Endometrial microvascular endothelial cells (primary cell): ENCODE results near the gene EEF1G. TPM values are rescaled to one million over a fixed set of nuclear protein-coding genes. Genes with fewer than 3 reads are reported as not detected.

Experiments
- in situ Hi-C: cut with HindIII; loops from 2 replicates; pipeline ENCODE4 v1.10.0; 2017; ENCODE audit warnings: low sequenced_read_pairs, low pct_unique_long_range_greater_than_20kb; ENCODE audit errors: inconsistent ontology term
- total RNA-seq: library from RNA; depleted of rRNA; stranded (reverse); fragments of >200 nt; gene quantifications from one replicate; pipeline ENCODE4 v1.2.3, GENCODE V29; 2015; ENCODE audit errors: inconsistent ontology term

EEF1G gene
- total RNA-seq, 1 donor from 2014 or later = 1,762 TPM

DNA sequence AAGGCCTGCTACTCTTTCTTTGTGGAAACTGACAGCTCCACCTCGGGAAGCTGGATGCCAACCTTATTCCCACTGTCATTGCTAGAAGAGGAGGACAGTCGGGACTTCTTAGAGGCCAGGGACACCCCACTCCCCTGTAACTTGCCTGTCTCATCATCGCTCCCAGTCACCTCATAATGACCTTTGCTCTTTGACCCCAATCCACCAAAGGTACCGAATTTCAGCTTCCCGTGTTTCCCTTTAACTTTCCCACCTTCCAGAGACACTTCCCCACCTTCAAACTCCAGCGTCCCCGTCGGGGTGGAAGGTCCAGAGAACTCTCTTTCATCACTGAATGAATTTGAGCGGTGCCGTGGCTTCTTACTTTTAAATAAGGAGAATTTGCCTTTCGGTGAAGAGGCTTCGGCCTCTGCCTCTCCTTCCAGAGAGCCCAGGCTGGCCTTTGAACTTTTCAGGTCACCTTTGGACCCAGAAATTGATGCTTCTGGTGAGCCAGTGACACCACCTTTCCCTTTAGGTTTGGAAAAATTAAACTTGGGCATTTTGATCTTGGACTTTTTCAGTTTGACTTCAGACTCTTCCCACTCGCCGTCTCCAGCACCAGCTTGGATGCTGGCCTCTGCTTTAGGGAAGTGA lies 56.8 kb downstream of the EEF1G start:
- in situ Hi-C loops = no loop called here

DNA sequence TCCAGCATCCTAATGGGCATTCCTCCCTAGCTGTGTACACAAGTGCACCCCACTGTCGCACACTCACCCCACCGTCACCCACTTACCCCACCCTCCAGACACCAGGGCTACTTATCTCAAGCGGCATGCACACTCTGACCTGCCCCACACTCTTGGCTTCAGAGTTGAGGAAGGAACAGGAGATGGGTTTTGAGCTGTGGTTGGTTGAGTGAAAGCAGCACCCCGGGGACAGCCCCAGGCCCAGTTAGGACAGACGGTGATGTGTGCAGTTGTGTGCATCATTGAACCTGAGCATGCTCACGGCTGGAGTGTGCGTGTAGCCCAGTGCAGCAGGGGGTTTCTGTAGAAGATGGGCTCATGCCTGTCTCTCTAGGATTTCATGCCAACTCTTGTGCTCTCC lies 59.5 kb downstream of the EEF1G start:
- in situ Hi-C loops = no loop called here

DNA sequence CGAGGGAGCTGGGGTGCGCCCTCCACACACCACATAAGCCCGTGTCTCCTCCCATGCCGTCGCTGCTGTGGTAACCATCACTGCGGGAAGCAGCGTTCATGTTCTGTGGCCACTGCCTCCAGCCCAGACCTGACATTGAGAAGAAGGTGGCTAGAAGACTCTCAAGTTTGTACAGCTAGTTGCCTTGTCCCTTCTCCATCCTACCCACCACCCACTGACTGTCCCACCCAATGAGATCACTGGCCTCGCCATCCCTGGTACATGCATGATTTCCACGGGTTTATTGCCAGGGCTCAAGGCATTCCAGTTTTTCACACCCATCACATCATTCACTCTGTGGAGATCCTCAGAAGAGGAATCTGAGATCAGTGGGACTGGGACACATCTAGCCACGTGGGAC lies 60.1 kb downstream of the EEF1G start:
- in situ Hi-C loops = no loop called here

DNA sequence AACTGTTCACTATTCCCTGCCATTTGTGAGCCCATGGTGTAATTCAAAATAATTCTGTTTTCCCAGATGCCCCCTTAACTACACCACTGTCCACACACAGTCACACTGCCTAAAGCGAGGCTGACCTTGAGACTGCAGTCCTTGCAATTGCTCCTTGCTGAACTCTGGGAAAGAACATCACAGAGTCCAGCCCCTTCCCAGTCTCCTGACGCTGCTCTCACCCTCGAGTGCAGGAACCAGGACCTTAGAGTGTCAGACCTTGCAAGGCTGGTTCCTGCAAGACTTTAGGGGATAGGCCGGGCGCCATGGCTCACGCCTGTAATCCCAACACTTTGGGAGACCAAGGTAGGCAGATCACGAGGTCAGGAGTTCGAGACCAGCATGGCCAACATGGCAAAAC lies 60.7 kb downstream of the EEF1G start:
- in situ Hi-C loops = no loop called here

Other genes with a start within 250 kb of the EEF1G start
- gene ASRGL1, start 236.4 kb downstream of the EEF1G start, total RNA-seq = 53.3 TPM
- not detected for gene SCGB1A1, start 154.9 kb downstream of the EEF1G start, total RNA-seq
- 299 TPM for gene AHNAK, start 27.1 kb downstream of the EEF1G start, total RNA-seq
- gene TUT1, start 17.6 kb upstream of the EEF1G start, total RNA-seq = 12.7 TPM
- 195 TPM for gene MTA2, start 28.0 kb upstream of the EEF1G start, total RNA-seq
- gene EML3, start 38.9 kb upstream of the EEF1G start, total RNA-seq = 42.1 TPM
- 8.0 TPM for gene ROM1, start 39.4 kb upstream of the EEF1G start, total RNA-seq
- 40.0 TPM for gene B3GAT3, start 48.1 kb upstream of the EEF1G start, total RNA-seq
- gene GANAB, start 72.7 kb upstream of the EEF1G start, total RNA-seq = 294 TPM
- 35.2 TPM for gene INTS5, start 79.4 kb upstream of the EEF1G start, total RNA-seq
- 87.7 TPM for gene C11orf98, start 91.3 kb upstream of the EEF1G start, total RNA-seq
- 3.9 TPM for gene CSKMT, start 91.4 kb upstream of the EEF1G start, total RNA-seq
- 12.4 TPM for gene UQCC3, start 97.8 kb upstream of the EEF1G start, total RNA-seq
- 5.8 TPM for gene LBHD1, start 98.4 kb upstream of the EEF1G start, total RNA-seq
- gene UBXN1, start 105.2 kb upstream of the EEF1G start, total RNA-seq = 89.8 TPM
- gene LRRN4CL, start 115.6 kb upstream of the EEF1G start, total RNA-seq = not detected
- gene BSCL2, start 133.5 kb upstream of the EEF1G start, total RNA-seq = 55.5 TPM
- gene GNG3, start 133.8 kb upstream of the EEF1G start, total RNA-seq = not detected
- 6.7 TPM for gene HNRNPUL2, start 153.6 kb upstream of the EEF1G start, total RNA-seq
- 28.1 TPM for gene TTC9C, start 154.6 kb upstream of the EEF1G start, total RNA-seq
- gene ZBTB3, start 180.3 kb upstream of the EEF1G start, total RNA-seq = 9.9 TPM
- gene POLR2G, start 187.7 kb upstream of the EEF1G start, total RNA-seq = 85.5 TPM
- gene TAF6L, start 197.5 kb upstream of the EEF1G start, total RNA-seq = 22.1 TPM
- 91.6 TPM for gene TMEM179B, start 213.5 kb upstream of the EEF1G start, total RNA-seq
- gene TMEM223, start 218.1 kb upstream of the EEF1G start, total RNA-seq = 27.6 TPM
- gene NXF1, start 231.5 kb upstream of the EEF1G start, total RNA-seq = 45.7 TPM